DND-41 (cell line): ENCODE measurements around the gene RAB14.
A peak's percentile ranks its signal among the peaks of the same experiment; 100 is the strongest.

ENCODE experiments used
- ATAC-seq: fragments of 200-7000 bp; cut with Tn5 transposase; 3 replicates; pipeline ENCODE4 v1.9.1; 2021; ENCODE audit warnings: low read depth; ENCODE audit not compliant: insufficient read depth
- DNase-seq: peaks from one replicate; pipeline ENCODE4 v3.0.0-alpha.2; 2020
- H2AFZ ChIP-seq: 2 replicates; pipeline ENCODE4 v1.6.0; 2012; ENCODE audit warnings: low read depth, low read length
- H3K27ac ChIP-seq: 2 replicates; pipeline ENCODE4 v1.5.1; 2012; ENCODE audit warnings: low read length, inconsistent platforms
- H3K27me3 ChIP-seq: fragments of 200-600 bp; sonication (generic); 2 replicates; pipeline ENCODE4 v1.6.0; 2012; ENCODE audit warnings: low read length, mild to moderate bottlenecking, inconsistent platforms; ENCODE audit not compliant: insufficient read depth, poor library complexity
- H3K36me3 ChIP-seq: 2 replicates; pipeline ENCODE4 v1.5.1; 2012; ENCODE audit warnings: low read length, inconsistent platforms; ENCODE audit not compliant: insufficient read depth
- H3K4me1 ChIP-seq: 2 replicates; pipeline ENCODE4 v1.5.1; 2012; ENCODE audit warnings: mild to moderate bottlenecking, low read length; ENCODE audit not compliant: insufficient read depth
- H3K4me2 ChIP-seq: 2 replicates; pipeline ENCODE4 v1.6.0; 2012; ENCODE audit warnings: mild to moderate bottlenecking, moderate library complexity, low read length, inconsistent platforms; ENCODE audit not compliant: insufficient read depth
- H3K4me3 ChIP-seq, 2 experiments: fragments of 200-600 bp in 1 of 2; shearing (Covaris generic) in 1 of 2; 2 replicates each; pipeline ENCODE4 v1.5.1; 2012 to 2016; ENCODE audit warnings: inconsistent platforms in 2 of 2, low read length in 2 of 2, mild to moderate bottlenecking in 2 of 2, low read depth in 1 of 2, moderate library complexity in 1 of 2
- H3K79me2 ChIP-seq: 2 replicates; pipeline ENCODE4 v1.6.0; 2012; ENCODE audit warnings: low read length, inconsistent platforms; ENCODE audit not compliant: insufficient read depth
- H3K9ac ChIP-seq: 2 replicates; pipeline ENCODE4 v1.6.0; 2012; ENCODE audit warnings: low read depth, mild to moderate bottlenecking, inconsistent platforms, low read length, moderate library complexity
- H3K9me3 ChIP-seq: 2 replicates; pipeline ENCODE4 v1.5.1; 2012; ENCODE audit warnings: low read length, moderate library complexity, mild to moderate bottlenecking, inconsistent platforms; ENCODE audit not compliant: insufficient read depth, severe bottlenecking
- H4K20me1 ChIP-seq: 2 replicates; pipeline ENCODE4 v1.6.0; 2012; ENCODE audit warnings: low read length; ENCODE audit not compliant: insufficient read depth
- CTCF ChIP-seq: IDR thresholded peaks from 2 replicates; pipeline ENCODE4 v1.5.1; 2012; ENCODE audit warnings: borderline replicate concordance, low read length, moderate library complexity, mild to moderate bottlenecking; ENCODE audit not compliant: poor library complexity, severe bottlenecking; ENCODE audit errors: extremely low read depth
- EZH2 ChIP-seq: IDR thresholded peaks from 3 replicates; pipeline ENCODE4 v1.6.1; 2012; ENCODE audit warnings: borderline replicate concordance, low read depth, mild to moderate bottlenecking, moderate library complexity, low read length, inconsistent platforms; ENCODE audit not compliant: severe bottlenecking

The RAB14 gene

GRCh38 chr9:121196389-121196788 lies 5.3 kb downstream of the RAB14 start:
- Histone ChIP-seq H3K79me2 (peaks cover 100% of the 10 kb centered on the region), H3K4me1 (peaks cover 36% of the 10 kb centered on the region), H3K4me2 (peak overlapping the region; percentile 96; the same call in 1 of the 2 replicates), H3K9me3 (no peaks in the 10 kb centered on the region), H3K36me3 (no peaks in the 10 kb centered on the region; the same call in 1 of the 2 replicates), H3K27me3 (no peaks in the 10 kb centered on the region), H4K20me1 (peaks cover 76% of the 10 kb centered on the region), H3K9ac (no peak overlapping the region), H2AFZ (no peak overlapping the region), H3K4me3 (no peak overlapping the region), H3K27ac (no peak overlapping the region)
- TF ChIP-seq CTCF, result no peak
- TF ChIP-seq EZH2, result no peak
- DNase-seq, result no peak
- ATAC-seq, result no peak

GRCh38 chr9:121194730-121195129 lies 6.9 kb downstream of the RAB14 start:
- TF ChIP-seq CTCF, result no peak
- no peak for TF ChIP-seq EZH2
- peaks cover 100% of the 10 kb centered on the region for H3K79me2 ChIP-seq
- H4K20me1 ChIP-seq, result peaks cover 64% of the 10 kb centered on the region
- no peak overlapping the region for H3K4me3 ChIP-seq
- DNase-seq (no peak), ATAC-seq (no peak)
- H3K27ac ChIP-seq, result no peak overlapping the region
- no peak overlapping the region for H3K9ac ChIP-seq
- no peaks in the 10 kb centered on the region for H3K27me3 ChIP-seq
- no peaks in the 10 kb centered on the region for H3K9me3 ChIP-seq
- no peak overlapping the region for H2AFZ ChIP-seq
- H3K4me2 ChIP-seq, result no peak overlapping the region
- no peaks in the 10 kb centered on the region; the same call in 1 of the 2 replicates for H3K36me3 ChIP-seq
- H3K4me1 ChIP-seq, result peaks cover 25% of the 10 kb centered on the region

- Histone ChIP-seq H3K27me3 (no peaks in the 10 kb centered on the region), H3K4me3 (no peak overlapping the region)
Measured at GRCh38 chr9:121192959-121193640, 8.6 kb downstream of the RAB14 start.

More at GRCh38 chr9:121192959-121193640, 8.6 kb downstream of the RAB14 start:
- Histone ChIP-seq H4K20me1 (peaks cover 53% of the 10 kb centered on the region), H2AFZ (no peak overlapping the region), H3K4me2 (no peak overlapping the region), H3K9ac (no peak overlapping the region), H3K4me1 (peaks cover 9% of the 10 kb centered on the region; the same call in 1 of the 2 replicates), H3K79me2 (peaks cover 100% of the 10 kb centered on the region), H3K27ac (no peak overlapping the region), H3K36me3 (no peaks in the 10 kb centered on the region; the same call in 1 of the 2 replicates), H3K9me3 (no peaks in the 10 kb centered on the region)
- no peak for TF ChIP-seq EZH2
- no peak for TF ChIP-seq CTCF
- DNase-seq, result no peak
- ATAC-seq, result no peak
